Measurements from ENCODE around the gene OR52H1.
"Not testable (repeated sequence)": the region's sequence is repeated elsewhere in the genome, so short reads cannot be mapped to it uniquely, and the experiment has no call there.

Gene OR52H1

DNA sequence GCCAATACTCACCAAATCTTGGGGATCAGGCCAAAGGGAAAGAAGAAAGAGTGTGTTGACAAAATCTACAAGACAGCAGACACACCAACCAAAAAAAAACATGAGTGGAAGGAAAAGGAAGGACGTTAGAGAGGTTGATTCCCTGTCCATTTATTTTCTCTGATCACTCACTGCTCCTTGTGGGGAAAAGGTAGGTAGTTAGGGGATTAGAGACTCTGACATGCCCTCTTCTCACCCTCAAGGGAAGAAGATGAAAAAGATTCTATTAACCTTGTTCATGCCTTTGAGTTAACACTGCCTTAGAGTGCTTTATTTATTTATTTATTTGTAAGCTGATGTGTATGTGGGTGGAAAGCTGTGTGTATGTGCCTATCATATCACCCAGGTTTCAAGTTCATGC, at the start of gene OR52H1:
TSS of gene OR52H1 (minus strand) at position 101 of the 400 bp plus-strand sequence. CDS start 3,035 bp downstream, outside the sequence.
- no peak within 1 kb of the TSS for H3K4me3 ChIP-seq (replicated peaks; ENCODE audit: low read depth, low read length)
- no peak for DNase-seq (ENCODE audit: low read depth)
- TF ChIP-seq, protein P1, sequence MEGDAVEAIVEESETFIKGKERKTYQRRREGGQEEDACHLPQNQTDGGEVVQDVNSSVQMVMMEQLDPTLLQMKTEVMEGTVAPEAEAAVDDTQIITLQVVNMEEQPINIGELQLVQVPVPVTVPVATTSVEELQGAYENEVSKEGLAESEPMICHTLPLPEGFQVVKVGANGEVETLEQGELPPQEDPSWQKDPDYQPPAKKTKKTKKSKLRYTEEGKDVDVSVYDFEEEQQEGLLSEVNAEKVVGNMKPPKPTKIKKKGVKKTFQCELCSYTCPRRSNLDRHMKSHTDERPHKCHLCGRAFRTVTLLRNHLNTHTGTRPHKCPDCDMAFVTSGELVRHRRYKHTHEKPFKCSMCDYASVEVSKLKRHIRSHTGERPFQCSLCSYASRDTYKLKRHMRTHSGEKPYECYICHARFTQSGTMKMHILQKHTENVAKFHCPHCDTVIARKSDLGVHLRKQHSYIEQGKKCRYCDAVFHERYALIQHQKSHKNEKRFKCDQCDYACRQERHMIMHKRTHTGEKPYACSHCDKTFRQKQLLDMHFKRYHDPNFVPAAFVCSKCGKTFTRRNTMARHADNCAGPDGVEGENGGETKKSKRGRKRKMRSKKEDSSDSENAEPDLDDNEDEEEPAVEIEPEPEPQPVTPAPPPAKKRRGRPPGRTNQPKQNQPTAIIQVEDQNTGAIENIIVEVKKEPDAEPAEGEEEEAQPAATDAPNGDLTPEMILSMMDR (IDR thresholded peaks at IDR 0.05; ENCODE audit: low read length, missing control alignments), result no peak

DNA sequence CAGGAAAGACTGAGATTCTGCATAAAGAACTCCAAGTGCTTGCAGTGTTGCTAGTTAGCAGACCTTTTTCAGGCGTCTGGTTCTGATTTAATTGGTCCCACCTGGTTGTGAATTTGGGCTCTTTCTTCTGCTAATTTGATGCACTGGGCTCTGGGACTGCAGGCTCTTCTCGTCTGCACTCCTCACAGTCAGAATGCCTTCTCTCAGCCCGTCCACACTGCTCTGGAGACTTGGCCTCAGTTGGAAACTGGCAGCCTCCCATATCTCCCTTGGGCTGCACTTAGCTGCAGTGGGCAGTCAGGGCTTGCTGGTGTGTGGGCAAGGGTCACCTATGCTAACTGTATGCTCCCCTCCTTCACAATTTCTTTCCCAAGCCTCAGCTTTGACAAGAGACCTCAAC, 49.6 kb upstream of the OR52H1 start:
- DNase-seq (ENCODE audit: low read depth), result no peak
- H3K4me3 ChIP-seq (replicated peaks; ENCODE audit: low read depth, low read length), result no peak overlapping the region

GRCh38 chr11:5596607-5597201, 48.4 kb upstream of the OR52H1 start, which contains the start of gene TRIM6:
Gene TRIM6, plus strand, starts transcription at chr11:5596637. Its CDS starts 261 bp downstream, at chr11:5596898.
- peak; percentile 53 for DNase-seq (ENCODE audit: low read depth)
- peak within 1 kb of the TSS; percentile 54 for H3K4me3 ChIP-seq (replicated peaks; ENCODE audit: low read depth, low read length)
- TF ChIP-seq, protein P1 (IDR thresholded peaks at IDR 0.05; ENCODE audit: low read length, missing control alignments), result no peak

More for the DNA sequence above, 49.6 kb upstream of the OR52H1 start:
- TF ChIP-seq, protein P1 (IDR thresholded peaks at IDR 0.05; ENCODE audit: low read length, missing control alignments), result no peak

- no peak for DNase-seq (ENCODE audit: low read depth)
- TF ChIP-seq, protein P1 (IDR thresholded peaks at IDR 0.05; ENCODE audit: low read length, missing control alignments), result no peak
- no peak overlapping the region for H3K4me3 ChIP-seq (replicated peaks; ENCODE audit: low read depth, low read length)
Measured at GRCh38 chr11:5593146-5593545, 44.8 kb upstream of the OR52H1 start.

GRCh38 chr11:5592615-5593014, 44.3 kb upstream of the OR52H1 start:
- TF ChIP-seq, protein P1 (IDR thresholded peaks at IDR 0.05; ENCODE audit: low read length, missing control alignments), result no peak
- no peak overlapping the region for H3K4me3 ChIP-seq (replicated peaks; ENCODE audit: low read depth, low read length)
- DNase-seq (ENCODE audit: low read depth), result no peak

GRCh38 chr11:5591613-5592012, 43.3 kb upstream of the OR52H1 start:
- TF ChIP-seq, protein P1 (IDR thresholded peaks at IDR 0.05; ENCODE audit: low read length, missing control alignments), result no peak
- DNase-seq (ENCODE audit: low read depth), result no peak
- no peak overlapping the region for H3K4me3 ChIP-seq (replicated peaks; ENCODE audit: low read depth, low read length)

- not testable (repeated sequence) for H3K4me3 ChIP-seq (replicated peaks; ENCODE audit: low read depth, low read length); DNase-seq (ENCODE audit: low read depth)
Measured at GRCh38 chr11:5589906-5590305, 41.6 kb upstream of the OR52H1 start.

DNA sequence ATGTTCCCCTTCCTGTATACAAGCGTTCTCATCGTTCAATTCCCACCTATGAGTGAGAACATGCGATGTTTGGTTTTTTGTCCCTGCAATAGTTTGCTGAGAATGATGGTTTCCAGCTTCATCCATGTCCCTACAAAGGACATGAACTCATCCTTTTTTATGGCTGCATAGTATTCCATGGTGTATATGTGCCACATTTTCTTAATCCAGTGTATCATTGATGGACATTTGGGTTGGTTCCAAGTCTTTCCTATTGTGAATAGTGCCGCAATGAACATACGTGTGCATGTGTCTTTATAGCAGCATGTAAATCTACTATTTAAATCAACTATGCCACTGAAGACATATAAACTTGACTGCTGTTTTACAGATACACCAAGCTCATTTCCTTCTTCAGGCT, 36.1 kb upstream of the OR52H1 start:
- DNase-seq (ENCODE audit: low read depth), result not testable (repeated sequence)

More for the DNA sequence above, 36.1 kb upstream of the OR52H1 start:
- H3K4me3 ChIP-seq (replicated peaks; ENCODE audit: low read depth, low read length), result not testable (repeated sequence)

Data from fibroblast of pulmonary artery (primary cell).